Muscle of back (tissue), 11 donors: ENCODE data around the gene FSTL5. TPM values are rescaled to one million over a fixed set of nuclear protein-coding genes. Genes with fewer than 3 reads are reported as not detected.

ENCODE experiments used
- DNase-seq, 3 donors: peaks; one replicate each; pipeline versions ENCODE4 v3.0.0 to v3.0.0-alpha.2; 2013
- polyA plus RNA-seq, 10 donors: library from polyadenylated mRNA; unstranded; fragments of 120-200 nt; gene quantifications; one replicate each; pipeline ENCODE4 v1.2.1, GENCODE V29; 2013; ENCODE audit not compliant: insufficient read length in 10 of 10

The FSTL5 gene
- polyA plus RNA-seq, 10 donors = 0.99 to 18.1 (median 3.1) TPM

GRCh38 chr4:161714022-161714751 is 449.6 kb downstream of the FSTL5 start:
- DNase-seq = peak; percentile 17 to 72 (median 45)

- DNase-seq = no peak
Observed at GRCh38 chr4:161704653-161705052, 459.1 kb downstream of the FSTL5 start.

GRCh38 chr4:161704040-161704439 is 459.8 kb downstream of the FSTL5 start:
- DNase-seq = no peak

DNA sequence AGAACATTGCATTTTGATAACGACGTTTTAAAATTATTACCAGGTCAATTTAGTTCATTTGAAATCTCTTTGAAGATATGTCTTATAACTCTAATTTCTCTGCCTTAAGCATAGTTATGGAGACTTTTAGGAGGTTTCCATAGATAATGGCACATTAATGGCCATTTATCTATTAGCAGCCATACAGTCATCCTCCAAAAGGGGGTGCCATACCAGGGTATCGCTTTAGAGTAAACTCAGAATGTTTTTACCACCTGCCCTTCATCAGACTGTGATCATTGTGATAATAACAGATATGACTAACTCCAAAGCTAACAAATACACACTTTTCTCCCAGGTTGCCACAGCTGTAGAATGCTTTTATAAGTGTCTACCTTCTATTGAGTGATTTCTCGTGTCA is 461.5 kb downstream of the FSTL5 start:
- no peak for DNase-seq

DNA sequence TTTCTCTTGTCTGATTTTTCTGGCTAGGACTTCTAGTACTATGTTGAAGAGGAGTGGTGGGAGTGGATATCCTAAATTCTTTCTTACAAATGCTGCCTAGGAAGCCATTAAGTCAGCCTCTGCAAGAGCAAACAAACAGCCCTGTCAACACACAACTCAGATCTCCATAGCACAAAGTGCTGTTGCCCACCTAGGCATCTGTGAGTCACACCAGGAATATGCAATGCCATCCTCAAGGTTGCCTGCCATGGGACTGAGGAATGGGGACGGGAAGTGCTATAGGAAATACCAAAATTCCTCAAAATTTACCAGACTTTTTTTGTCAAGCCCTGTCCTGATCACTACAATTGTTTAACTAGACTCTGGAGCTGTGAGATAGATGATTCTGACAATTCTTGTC is 466.9 kb downstream of the FSTL5 start:
- no peak for DNase-seq

DNA sequence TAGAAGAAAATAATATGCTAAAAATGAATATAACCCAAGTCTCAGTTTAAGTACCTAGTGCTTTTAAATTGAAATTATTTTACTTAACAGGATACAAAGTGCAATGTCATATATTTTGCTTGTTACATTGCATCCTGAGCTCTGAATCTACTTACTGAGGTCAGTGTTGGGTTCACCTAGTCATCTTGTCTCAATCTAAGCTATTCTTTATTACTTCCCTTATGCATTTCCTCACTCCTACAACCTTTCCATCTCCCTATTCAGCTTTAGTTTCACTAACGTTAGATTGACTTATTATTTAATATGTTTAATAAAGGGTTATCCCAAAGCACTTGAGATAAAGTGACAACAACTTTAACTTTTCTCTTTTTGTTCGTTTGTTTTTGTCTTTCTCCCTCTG is 483.7 kb downstream of the FSTL5 start:
- DNase-seq = no peak

DNA sequence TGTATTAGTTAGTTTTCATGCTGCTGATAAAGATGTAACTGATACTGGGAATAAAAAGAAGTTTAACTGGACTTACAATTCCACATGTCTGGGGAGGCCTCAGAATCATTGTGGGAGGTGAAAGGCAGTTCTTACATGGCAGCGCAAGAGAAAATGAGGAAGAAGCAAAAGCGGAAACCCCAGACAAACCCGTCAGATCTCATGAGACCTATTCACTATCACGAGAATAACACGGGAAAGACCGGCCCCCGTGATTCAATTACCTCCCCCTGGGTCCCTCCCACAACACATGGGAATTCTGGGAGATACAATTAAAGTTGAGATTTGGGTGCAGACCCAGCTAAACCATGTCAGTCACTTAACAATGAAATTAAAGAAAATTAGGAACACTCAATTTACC is 499.1 kb downstream of the FSTL5 start:
- DNase-seq = no peak

GRCh38 chr4:161663844-161664243 is 500.0 kb downstream of the FSTL5 start:
- DNase-seq = no peak

DNA sequence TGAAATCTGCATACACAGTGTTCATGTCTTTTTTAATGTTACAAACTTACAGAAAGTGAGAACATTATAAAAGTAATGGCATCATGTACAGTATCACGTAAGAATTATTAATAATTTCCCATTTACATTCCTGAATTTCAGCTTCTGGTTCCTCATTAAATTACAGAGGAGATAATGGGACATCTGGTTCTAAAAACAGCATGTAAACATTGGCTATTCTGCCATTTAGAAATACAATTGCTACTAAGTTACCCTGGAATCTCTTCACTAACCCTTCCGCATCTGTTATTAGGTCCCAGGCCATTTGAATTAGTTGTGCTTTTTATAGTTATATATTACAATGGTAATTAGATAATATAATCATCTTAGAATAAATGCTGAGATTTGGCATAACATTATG is 505.1 kb downstream of the FSTL5 start:
- no peak for DNase-seq

GRCh38 chr4:161657616-161658015 is 506.2 kb downstream of the FSTL5 start:
- DNase-seq = no peak

DNA sequence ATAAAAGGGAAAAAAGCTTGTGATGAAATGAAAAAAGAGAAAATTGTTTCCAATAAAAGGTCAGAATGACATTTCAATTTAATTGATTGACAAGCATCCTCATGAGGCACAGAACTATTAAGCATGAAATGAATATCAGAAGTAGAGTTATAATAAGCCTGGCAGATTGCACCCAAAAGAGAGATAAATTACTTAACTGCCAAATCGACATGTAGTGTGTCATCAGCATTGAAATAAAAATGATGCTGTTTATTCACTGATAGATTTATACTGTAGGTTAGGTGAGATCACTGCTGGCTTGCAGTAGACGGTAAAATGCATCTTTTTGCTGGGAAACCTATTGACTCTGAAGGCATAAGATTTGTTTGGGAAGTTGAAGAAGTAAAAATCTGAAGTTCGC is 507.2 kb downstream of the FSTL5 start:
- peak in 1 of 3 donors; percentile 26 for DNase-seq

DNA sequence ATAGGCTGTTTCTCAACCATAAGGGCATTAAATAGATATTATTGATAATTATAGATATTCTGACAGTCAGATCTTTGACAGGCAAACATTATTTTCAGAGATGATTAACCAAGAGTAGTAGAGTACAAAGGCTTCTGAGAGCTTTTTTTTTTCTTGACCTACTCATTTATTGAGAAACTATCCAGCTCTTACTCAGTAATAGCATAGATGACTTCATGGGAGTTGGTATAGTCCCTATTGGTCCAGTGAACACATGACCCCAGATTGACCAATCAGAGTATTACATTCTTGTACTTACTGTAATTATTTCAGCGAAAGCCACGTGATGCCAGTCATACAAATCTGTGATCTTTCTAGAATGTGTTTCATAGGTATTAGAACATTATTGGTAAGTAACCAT is 508.7 kb downstream of the FSTL5 start:
- DNase-seq = no peak

GRCh38 chr4:161653697-161654096 is 510.1 kb downstream of the FSTL5 start:
- DNase-seq = no peak

DNA sequence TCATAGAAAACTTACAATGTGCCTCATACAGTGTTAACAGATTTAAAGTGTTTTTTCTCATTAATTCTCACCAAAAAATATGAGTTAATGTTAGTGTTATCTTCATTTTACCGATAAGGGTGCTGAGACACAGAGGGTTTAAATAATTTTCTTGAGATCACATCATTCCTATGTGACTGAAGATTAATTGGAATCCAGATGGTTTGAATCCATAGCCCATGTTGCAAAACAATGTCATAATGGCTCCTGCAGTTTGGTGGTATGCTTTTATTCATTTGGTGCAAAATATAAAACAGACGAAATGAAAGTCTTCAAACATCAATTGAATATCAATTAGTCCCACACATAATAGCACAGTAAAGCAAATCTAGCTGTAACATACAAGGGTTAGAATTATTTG is 512.2 kb downstream of the FSTL5 start:
- no peak for DNase-seq

DNA sequence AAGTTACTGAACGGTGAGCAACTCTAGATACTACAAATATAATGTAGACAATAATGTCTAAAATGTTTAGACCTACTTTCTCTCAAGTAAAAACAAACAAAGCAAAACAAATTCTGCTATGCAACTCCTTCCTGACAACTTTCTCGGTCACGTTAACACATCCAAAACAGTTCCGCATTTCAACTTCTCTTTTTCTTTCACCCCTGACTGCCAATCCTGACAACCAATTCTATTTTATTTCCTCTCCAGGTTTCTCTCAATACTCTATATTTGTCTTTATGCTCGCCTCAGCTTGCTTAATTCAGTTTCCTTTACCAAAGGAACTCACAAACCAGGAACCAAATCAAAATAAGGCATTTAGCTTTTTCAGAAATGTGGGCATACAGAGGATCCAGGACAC is 513.0 kb downstream of the FSTL5 start:
- DNase-seq = no peak

- DNase-seq = no peak
Observed at GRCh38 chr4:161647757-161648156, 516.0 kb downstream of the FSTL5 start.

DNA sequence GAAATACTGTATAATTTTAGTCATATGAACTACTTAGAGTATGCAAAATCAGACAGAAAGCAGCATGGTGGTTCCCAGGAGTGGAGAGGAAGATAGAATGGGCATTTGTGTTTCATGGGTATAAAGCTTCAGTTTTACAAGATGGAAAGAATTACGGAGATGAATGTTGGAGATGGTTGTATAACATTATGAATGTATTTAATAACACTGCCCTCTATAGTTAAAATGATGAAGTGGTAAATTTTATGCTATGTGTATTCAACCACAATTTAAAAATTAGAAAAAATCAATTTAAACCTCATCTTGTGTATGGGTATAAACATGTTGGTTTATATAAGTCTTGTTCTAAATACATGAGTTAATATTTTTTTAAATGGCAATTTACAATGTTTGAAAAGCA is 521.1 kb downstream of the FSTL5 start:
- DNase-seq = no peak

GRCh38 chr4:161629694-161630441 is 533.9 kb downstream of the FSTL5 start:
- DNase-seq = no peak

GRCh38 chr4:161604516-161605300 is 559.1 kb downstream of the FSTL5 start:
- no peak for DNase-seq

DNA sequence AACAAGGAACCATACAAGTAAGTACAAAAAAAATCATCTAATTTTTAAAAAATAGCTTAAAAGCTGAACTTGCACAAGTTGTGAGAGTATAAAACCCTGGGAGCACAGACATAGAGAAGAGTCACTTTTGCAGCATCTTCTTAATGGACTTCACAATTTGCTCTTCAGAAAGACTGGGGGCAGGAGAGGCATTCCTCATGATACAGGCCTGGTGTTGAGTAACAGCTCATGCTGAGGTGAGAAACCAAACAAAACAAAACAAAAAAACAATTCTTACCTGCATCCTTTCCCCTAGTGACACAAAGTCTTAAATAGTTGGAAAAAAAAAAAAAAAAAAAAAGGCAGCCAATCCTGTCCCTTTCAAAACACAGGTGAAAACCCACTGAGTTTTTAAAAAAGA is 562.8 kb downstream of the FSTL5 start:
- DNase-seq = no peak

DNA sequence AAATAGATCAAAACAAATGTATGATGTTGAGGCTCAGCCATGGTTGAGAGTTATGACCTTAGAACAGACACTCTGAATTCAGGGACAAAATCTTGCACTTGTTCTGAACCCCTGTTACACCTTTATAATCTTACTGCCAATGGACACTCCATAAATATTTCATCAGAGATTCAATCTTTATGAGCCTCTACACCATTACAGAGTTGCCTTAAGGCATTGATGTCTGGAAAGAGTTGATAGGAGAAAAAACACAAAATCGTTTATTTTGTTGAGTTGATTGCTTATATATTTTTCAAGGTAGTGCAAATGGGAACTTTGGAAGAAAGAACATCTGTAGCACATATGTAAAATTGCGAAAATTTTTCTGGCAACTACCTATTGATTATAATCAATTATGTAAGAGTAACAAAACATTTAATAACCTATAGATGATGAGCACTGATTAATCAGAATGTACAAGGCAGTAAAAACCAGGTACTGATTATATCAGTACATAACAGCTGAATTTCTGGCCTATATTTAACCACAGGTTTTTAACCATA is 568.5 kb downstream of the FSTL5 start:
- no peak for DNase-seq

GRCh38 chr4:161585011-161585410 is 578.8 kb downstream of the FSTL5 start:
- no peak for DNase-seq
